IgD-negative memory B cell (primary cell): ENCODE data around the gene ANXA6. TPM values are rescaled to one million over a fixed set of nuclear protein-coding genes. Genes with fewer than 3 reads are reported as not detected.
A peak's percentile ranks its signal among the peaks of the same experiment; 100 is the strongest.

Experiments used
- H3K27ac Mint-ChIP-seq, 3 donors: one replicate each; pipeline ENCODE4 v1.8.0; 2020 to 2022; ENCODE audit warnings: mild to moderate bottlenecking in 3 of 3, mixed read lengths in 3 of 3, moderate library complexity in 1 of 3
- H3K27me3 Mint-ChIP-seq: one replicate; pipeline ENCODE4 v1.8.0; 2021; ENCODE audit warnings: mixed read lengths
- H3K36me3 Mint-ChIP-seq: one replicate; pipeline ENCODE4 v1.8.0; 2020; ENCODE audit warnings: mild to moderate bottlenecking, mixed read lengths
- H3K4me1 Mint-ChIP-seq, 3 donors: one replicate each; pipeline ENCODE4 v1.8.0; 2020 to 2022; ENCODE audit warnings: mixed read lengths in 3 of 3, mild to moderate bottlenecking in 1 of 3
- H3K4me3 Mint-ChIP-seq, 4 donors: one replicate each; pipeline ENCODE4 v1.8.0; 2020 to 2022; ENCODE audit warnings: mild to moderate bottlenecking in 4 of 4, mixed read lengths in 4 of 4, moderate library complexity in 3 of 4
- H3K9me3 Mint-ChIP-seq, 3 donors: one replicate each; pipeline ENCODE4 v1.8.0; 2020 to 2021; ENCODE audit warnings: mixed read lengths in 3 of 3, mild to moderate bottlenecking in 1 of 3
- polyA plus RNA-seq: library from polyadenylated mRNA; unstranded; fragments of 300-500 nt; fragmentation: Illumina TruSeq; gene quantifications from one replicate; pipeline ENCODE4 v1.2.3, GENCODE V29; 2021

The ANXA6 gene
- polyA plus RNA-seq, 1 donor from 2014 or later, result 298 TPM

DNA sequence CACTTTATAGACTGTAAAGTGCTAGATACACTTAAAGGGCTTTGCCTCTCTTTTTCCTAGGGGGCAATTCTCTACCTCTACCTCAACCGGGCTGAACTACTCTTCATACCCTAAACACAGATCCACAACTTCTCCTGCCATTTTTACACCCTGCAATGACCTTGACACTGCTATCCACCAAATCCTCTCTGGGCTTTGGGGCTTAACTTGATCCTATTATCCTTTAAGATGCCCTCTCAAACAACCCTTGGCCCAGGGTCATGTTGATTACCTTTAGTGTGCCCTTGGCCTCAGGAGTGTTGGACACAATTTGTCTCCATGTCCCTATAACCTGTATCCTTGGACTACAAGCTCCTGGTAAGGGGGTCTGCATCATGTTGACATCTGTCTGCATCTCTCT is 19.5 kb downstream of the ANXA6 start:
- Mint-ChIP-seq H3K4me1 (peaks cover 62 to 85% (median 64%) of the 10 kb centered on the region in 3 donors), H3K36me3 (peaks cover 25% of the 10 kb centered on the region), H3K27me3 (no peaks in the 10 kb centered on the region), H3K27ac (peak overlapping the region; percentile 20 to 95 (median 59)), H3K4me3 (peak overlapping the region in 1 of 4 donors; percentile 8), H3K9me3 (no peaks in the 10 kb centered on the region)

DNA sequence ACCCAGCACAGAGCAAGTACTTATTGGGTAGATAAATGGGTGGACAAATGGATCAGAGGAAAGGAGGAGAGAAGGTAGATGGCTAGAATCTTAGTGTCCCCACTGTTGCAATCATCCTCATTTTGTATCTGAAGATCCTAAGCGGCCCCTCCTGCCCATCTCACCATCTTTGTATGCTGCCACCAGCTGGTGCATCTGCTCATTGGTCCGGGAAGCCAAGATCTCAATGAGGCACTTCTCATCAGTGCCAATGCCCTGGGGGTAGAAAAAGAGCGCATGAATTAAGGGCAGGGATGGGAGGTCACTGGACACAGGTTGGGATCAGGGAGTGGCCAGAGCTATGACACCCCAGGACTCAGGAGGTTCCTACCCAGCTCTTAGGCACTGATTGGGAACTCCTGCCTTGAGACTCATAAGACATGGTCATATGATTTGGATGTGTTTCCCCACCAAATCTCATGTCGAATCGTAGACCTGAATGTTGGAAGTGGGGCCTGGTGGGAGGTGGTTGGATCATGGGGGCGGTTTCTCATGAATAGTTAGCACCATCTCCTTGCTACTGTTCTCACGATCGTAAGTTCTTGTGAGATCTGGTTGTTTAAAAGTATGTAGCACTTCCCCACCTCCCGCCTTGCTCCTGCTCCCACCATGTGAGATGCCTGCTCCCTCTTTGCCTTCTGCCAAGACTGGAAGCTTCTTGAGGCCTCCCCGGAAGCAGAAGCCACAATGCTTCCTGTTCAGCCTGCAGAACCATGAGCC is 20.3 kb downstream of the ANXA6 start:
- Mint-ChIP-seq H3K4me3 (peak overlapping the region in 1 of 4 donors; percentile 39), H3K27ac (peak overlapping the region; percentile 23 to 95 (median 59)), H3K36me3 (peaks cover 25% of the 10 kb centered on the region)

DNA sequence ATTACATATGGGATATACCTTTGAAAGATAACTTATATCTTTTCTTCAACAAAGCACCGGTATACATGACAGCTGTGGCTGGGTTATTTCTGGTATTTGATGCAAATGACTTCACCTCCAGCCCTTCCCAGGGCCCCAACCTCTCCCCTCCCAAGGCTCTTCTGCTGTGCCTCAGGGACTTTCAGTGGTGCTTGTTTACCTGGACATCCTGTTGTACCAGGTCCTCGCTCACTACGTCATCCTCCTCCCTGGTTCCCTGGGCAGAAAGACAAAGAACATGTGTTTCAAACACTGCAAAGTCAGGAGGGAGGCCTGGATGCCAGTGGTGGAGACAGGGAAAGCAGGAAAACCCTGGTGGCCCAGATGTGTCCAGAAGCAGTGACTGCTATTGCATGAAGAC is 23.4 kb downstream of the ANXA6 start:
- Mint-ChIP-seq H3K4me1 (peaks cover 51 to 71% (median 60%) of the 10 kb centered on the region in 3 donors), H3K36me3 (peaks cover 21% of the 10 kb centered on the region), H3K4me3 (peak overlapping the region in 3 of 4 donors; percentile 27 to 89 (median 85))

More for the DNA sequence above, 20.3 kb downstream of the ANXA6 start:
- Mint-ChIP-seq H3K9me3 (no peaks in the 10 kb centered on the region), H3K4me1 (peaks cover 61 to 85% (median 64%) of the 10 kb centered on the region in 3 donors), H3K27me3 (no peaks in the 10 kb centered on the region)

DNA sequence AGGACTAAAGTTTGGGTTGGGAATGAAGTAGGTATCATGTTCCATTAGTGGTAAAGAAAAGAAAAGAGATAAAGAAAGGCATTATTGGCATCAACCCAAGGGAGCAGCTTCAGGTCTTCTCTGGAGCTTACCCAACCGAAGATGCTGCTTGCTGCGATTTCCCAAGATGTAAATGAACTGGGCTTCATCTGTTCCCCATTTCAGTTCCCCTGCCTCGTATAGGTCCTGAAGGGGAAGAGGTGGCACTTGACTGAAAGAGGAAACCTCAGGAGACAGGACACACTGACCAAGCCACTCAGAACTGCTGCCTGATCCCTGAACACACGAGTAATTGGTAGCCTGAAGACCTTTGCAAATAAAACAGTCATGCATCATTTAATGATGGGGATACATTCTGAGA is 24.6 kb downstream of the ANXA6 start:
- peak overlapping the region; percentile 1 to 89 (median 36) for H3K4me3 Mint-ChIP-seq
- no peaks in the 10 kb centered on the region for H3K27me3 Mint-ChIP-seq
- peaks cover 54 to 71% (median 59%) of the 10 kb centered on the region in 3 donors for H3K4me1 Mint-ChIP-seq
- H3K36me3 Mint-ChIP-seq, result peaks cover 12% of the 10 kb centered on the region
- H3K9me3 Mint-ChIP-seq, result no peaks in the 10 kb centered on the region
- H3K27ac Mint-ChIP-seq, result peak overlapping the region in 2 of 3 donors; percentile 9 to 64

More for the DNA sequence above, 23.4 kb downstream of the ANXA6 start:
- Mint-ChIP-seq H3K9me3 (no peaks in the 10 kb centered on the region), H3K27ac (peak overlapping the region; percentile 9 to 89 (median 79)), H3K27me3 (no peaks in the 10 kb centered on the region)

DNA sequence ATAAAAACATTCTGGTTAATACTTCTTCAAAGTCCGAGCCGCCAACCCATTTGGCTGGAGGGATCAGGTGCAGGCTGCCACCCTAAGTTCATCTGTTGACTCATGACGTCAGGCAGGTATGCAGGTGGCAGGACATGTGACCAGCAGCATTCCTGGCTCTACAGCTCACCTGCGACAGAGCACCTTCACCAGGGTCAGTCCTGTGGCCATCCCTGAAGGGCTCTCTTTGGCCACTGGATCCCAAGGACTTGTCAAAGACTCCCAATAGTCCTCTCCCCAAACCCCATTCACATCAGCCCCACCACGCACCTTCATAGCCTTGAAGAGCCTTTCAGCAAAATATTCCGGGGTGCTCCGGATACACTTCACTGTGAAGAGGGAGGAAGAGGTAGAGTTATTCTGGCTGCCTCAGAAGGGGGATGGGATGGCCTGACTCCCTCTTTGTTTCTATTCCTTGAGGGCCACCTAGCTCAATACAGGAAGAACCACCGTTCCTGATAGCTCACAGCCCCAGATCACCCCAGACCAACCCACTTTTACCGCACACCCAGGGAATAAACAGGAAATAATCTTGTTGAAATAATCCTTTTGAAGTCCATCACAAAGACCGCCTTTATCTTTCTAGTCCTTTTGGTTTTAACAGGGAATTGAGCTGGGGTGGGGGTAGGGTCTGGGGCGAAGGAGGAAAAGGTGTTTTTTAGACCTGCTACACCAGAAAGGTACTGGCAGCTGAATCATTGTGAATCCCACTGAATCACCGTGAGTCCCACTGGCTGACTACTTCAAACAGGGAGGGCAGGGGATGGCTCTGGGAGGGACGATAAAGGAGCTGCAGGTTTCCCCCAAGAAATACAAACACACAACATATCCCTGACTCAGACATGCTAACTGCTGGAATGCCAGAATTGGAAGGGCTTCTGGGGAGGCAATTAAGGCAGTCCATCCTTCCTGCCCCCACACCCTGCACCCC is 26.4 kb downstream of the ANXA6 start:
- peak overlapping the region in 2 of 4 donors; percentile 7 to 40 for H3K4me3 Mint-ChIP-seq
- H3K27ac Mint-ChIP-seq, result peak overlapping the region in 1 of 3 donors; percentile 80
- peaks cover 57 to 68% (median 58%) of the 10 kb centered on the region in 3 donors for H3K4me1 Mint-ChIP-seq
- peaks cover 10% of the 10 kb centered on the region for H3K36me3 Mint-ChIP-seq
- no peaks in the 10 kb centered on the region for H3K27me3 Mint-ChIP-seq
- no peaks in the 10 kb centered on the region for H3K9me3 Mint-ChIP-seq

DNA sequence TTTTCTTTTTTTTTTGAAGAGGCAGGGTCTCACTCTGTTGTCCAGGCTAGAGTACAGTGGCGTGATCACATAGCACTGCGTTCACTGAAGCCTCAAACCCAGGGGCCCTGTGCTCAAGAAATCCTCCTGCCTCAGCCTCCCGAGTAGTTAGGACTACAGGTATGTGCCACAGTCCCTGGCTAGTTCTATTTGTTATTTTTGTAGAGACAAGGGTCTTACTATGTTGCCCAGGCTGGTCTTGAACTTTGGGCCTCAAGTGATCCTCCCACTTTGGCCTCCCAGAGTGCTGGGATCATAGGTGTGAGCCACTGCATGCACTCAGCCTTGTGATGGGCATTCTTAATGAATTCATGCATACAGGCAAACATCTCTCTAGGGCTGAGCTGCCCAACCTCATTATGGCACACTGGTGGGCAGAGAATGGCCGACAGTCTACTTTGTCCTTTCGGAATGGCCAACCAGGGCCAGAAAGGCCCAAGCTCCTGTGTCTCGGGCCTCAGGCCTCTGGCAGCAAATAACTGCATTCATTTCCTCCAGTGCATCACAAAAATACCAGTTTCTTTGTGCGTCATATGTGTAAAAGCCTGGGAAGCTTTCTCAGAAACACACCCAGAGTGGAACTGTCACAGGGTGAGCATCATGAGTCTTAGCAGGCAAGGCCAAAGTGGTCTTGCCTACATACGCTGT is 27.2 kb downstream of the ANXA6 start:
- H3K27me3 Mint-ChIP-seq, result no peaks in the 10 kb centered on the region
- H3K4me3 Mint-ChIP-seq, result peak overlapping the region in 2 of 4 donors; percentile 7 to 48
- H3K9me3 Mint-ChIP-seq, result no peaks in the 10 kb centered on the region
- peaks cover 62 to 71% (median 63%) of the 10 kb centered on the region in 3 donors for H3K4me1 Mint-ChIP-seq
- peak overlapping the region in 2 of 3 donors; percentile 28 to 80 for H3K27ac Mint-ChIP-seq
- H3K36me3 Mint-ChIP-seq, result peaks cover 13% of the 10 kb centered on the region

DNA sequence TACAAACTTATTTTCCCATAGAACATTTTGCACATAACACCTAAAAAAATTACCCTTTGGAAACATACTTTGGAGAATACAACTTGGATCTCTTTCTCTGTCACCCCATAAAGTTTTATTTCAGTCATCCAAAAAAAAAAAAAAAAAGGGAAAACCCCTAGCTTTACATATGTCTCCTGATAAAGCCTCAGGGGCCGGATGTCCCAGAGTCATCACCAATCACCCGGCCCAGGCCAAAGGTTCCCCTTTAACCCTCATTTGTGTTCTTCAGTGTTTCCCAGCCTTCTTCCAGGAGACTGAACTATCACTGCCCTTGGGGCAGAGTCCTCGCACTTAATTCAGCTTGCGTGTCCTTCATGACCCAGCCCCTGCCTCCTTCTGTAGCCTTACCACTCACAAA is 28.8 kb downstream of the ANXA6 start:
- peaks cover 16% of the 10 kb centered on the region for H3K36me3 Mint-ChIP-seq
- H3K4me3 Mint-ChIP-seq, result peak overlapping the region in 2 of 4 donors; percentile 3 to 48
- H3K9me3 Mint-ChIP-seq, result no peaks in the 10 kb centered on the region
- peaks cover 56 to 66% (median 58%) of the 10 kb centered on the region in 3 donors for H3K4me1 Mint-ChIP-seq
- peak overlapping the region; percentile 89 to 95 (median 91) for H3K27ac Mint-ChIP-seq
- H3K27me3 Mint-ChIP-seq, result no peaks in the 10 kb centered on the region

DNA sequence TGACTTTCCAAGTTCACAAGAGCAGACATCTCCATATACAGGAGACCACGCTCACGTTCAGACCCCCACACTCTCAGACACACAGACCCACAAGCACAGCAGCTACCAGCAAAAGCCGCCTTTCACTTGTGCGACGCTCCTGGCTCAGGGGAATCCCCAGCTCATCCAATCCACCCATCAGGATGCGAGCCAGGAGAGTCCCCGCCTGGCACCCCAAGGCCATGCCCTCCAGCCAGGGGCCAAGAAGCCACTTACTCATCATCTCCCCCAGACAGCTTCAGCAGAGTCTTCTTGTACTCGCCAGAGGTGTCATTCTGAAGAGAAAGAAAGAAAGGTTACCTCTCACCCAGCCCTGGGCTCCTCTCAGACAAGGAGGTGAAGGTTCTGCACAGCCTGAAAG is 29.7 kb downstream of the ANXA6 start:
- Mint-ChIP-seq H3K36me3 (peaks cover 16% of the 10 kb centered on the region), H3K27me3 (no peaks in the 10 kb centered on the region), H3K9me3 (no peaks in the 10 kb centered on the region), H3K4me1 (peaks cover 48 to 60% (median 49%) of the 10 kb centered on the region in 3 donors), H3K4me3 (peak overlapping the region in 1 of 4 donors; percentile 46), H3K27ac (peak overlapping the region; percentile 59 to 95 (median 91))

DNA sequence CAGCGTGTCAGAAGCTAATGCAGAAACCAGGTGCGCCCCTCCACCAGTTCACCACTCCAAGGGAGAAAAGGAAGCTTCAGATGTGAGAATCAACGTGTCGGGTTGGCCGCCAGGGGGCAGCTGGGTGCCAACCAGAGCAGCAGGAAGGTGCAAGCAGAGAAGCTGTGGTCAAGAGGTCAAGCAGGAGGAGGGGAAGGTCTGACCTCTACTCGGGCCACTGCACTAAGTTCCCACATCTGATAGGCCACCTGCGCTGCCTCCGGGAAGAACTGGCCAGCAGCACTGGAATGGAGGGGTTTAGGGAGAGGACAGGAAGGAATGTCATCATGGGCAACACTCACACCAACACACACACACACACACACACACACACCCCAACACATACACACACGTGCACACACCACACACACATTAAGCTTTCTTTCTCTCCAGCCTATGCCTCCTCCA is 31.4 kb downstream of the ANXA6 start:
- H3K4me3 Mint-ChIP-seq, result peak overlapping the region; percentile 4 to 85 (median 34)
- H3K9me3 Mint-ChIP-seq, result no peaks in the 10 kb centered on the region
- H3K27ac Mint-ChIP-seq, result peak overlapping the region; percentile 81 to 99 (median 95)
- H3K4me1 Mint-ChIP-seq, result peaks cover 37 to 47% (median 40%) of the 10 kb centered on the region in 3 donors
- H3K27me3 Mint-ChIP-seq, result no peaks in the 10 kb centered on the region
- peaks cover 18% of the 10 kb centered on the region for H3K36me3 Mint-ChIP-seq

DNA sequence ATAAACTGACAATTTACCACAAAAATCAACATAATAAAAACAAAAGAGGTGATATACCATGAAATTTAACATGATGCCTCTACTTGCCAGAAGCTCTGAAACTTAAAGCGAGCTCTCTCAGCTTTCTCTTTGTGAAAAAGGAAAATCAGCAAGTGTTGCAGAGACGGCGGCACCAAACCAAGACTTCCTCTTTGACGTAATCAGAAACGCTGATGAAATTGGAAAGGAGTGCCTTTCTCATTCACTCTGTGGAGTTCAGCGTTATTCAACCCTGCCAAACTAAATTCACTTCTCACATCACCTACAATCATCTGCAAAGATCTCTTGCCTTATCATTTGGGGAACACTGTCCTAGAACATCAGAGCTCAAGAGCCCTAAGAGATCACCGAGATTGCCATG is 32.2 kb downstream of the ANXA6 start:
- H3K9me3 Mint-ChIP-seq, result no peaks in the 10 kb centered on the region
- peak overlapping the region; percentile 68 to 99 (median 95) for H3K27ac Mint-ChIP-seq
- peaks cover 37 to 46% (median 40%) of the 10 kb centered on the region in 3 donors for H3K4me1 Mint-ChIP-seq
- peak overlapping the region; percentile 53 to 92 (median 76) for H3K4me3 Mint-ChIP-seq
- H3K36me3 Mint-ChIP-seq, result peaks cover 20% of the 10 kb centered on the region
- no peaks in the 10 kb centered on the region for H3K27me3 Mint-ChIP-seq

DNA sequence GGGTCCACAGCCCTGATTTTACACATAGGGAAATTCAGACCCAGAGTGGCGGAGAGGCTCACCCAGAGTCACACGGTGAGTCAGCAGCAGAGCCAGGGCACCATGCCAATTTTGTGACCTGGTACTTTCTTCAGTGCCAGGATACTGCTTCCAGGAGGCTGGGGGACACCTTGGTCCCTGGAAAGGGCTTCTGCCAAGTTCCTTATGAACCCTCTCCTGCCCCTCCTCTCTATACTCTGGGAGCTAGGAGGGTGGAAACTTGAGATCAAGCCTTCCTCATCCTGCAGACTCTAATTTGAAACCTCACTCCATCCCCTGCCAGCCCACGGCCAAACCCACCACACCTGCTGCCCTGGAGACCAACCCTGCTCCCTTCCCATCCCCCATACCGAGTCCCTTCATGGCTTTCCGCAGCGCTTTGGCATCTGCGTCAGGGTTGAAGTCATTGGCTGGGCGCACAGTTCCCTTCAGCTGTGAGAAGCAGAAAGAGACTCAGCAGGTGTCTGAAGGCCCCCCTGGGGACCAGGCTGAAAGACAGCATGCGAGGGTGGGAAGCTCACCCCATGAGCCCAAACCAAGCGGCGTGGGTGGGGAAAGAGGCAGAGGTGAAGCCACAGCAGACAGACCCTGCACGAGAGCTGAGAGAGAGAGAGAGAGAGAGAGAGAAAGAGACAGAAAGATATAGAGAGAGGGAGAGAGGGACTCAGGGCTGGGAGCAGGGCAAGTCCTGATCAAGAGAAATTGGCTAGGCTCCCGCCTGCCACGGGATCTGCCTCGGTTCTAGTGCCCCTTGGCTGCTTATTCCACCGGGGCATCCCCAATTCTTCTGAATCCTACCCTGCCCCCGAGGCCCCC is 33.5 kb downstream of the ANXA6 start:
- H3K4me1 Mint-ChIP-seq, result peaks cover 33 to 42% (median 33%) of the 10 kb centered on the region in 3 donors

DNA sequence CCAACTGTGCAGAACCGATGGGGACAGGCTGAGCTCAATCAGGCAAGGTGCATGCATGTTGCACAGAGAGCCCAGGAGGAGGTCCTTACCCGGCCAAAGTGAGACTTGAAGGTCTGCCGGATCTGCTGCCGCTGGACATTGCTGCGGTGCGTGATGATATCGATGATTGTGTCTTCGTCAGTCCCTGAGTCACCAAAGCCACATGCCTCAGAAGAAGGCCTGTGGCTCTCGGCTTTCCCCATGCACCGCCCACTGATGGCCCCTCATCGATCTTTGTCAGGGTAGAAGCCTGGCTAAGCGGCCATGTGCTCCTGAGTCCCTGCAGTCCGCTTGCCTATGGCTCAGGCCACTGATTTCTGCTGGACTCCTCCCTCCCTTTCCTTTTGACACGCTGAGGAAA is 34.8 kb downstream of the ANXA6 start:
- Mint-ChIP-seq H3K27me3 (no peaks in the 10 kb centered on the region), H3K4me3 (no peak overlapping the region), H3K4me1 (peaks cover 27 to 32% (median 30%) of the 10 kb centered on the region in 3 donors), H3K27ac (peak overlapping the region; percentile 63 to 99 (median 91)), H3K36me3 (peaks cover 19% of the 10 kb centered on the region), H3K9me3 (no peaks in the 10 kb centered on the region)

More for the DNA sequence above, 33.5 kb downstream of the ANXA6 start:
- H3K4me3 Mint-ChIP-seq, result peak overlapping the region; percentile 63 to 92 (median 80)
- no peaks in the 10 kb centered on the region for H3K9me3 Mint-ChIP-seq
- peak overlapping the region; percentile 95 to 99 (median 97) for H3K27ac Mint-ChIP-seq
- H3K36me3 Mint-ChIP-seq, result peaks cover 20% of the 10 kb centered on the region
- H3K27me3 Mint-ChIP-seq, result no peaks in the 10 kb centered on the region

DNA sequence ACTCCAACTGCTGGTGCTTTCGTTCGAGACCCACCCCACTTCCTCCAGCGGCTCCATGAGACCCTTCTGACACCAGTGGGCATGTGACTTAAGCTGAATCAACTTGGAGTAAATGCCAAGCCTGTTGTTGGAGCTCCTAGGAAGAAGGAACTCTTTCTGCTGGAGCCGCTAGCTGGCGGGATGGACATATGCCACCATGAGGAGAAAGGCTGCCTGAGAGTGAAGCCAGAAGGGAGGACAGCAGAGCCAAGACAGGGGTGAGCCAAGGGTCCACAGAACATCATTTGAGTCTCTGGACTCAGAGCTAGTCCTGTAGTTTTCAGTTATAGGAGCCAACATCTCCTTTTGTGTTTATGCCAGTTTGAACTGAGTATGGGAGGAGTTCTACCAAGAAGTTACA is 35.9 kb downstream of the ANXA6 start:
- H3K9me3 Mint-ChIP-seq, result no peaks in the 10 kb centered on the region
- peaks cover 19 to 26% (median 23%) of the 10 kb centered on the region in 3 donors for H3K4me1 Mint-ChIP-seq
- no peaks in the 10 kb centered on the region for H3K27me3 Mint-ChIP-seq
- H3K36me3 Mint-ChIP-seq, result peaks cover 13% of the 10 kb centered on the region
- peak overlapping the region; percentile 46 to 84 (median 63) for H3K27ac Mint-ChIP-seq
- H3K4me3 Mint-ChIP-seq, result peak overlapping the region in 1 of 4 donors; percentile 50
